ENCODE measurements around the gene PAPOLG.

- TF ChIP-seq EZH2 (IDR thresholded peaks at IDR 0.05) (no peak), POLR2AphosphoS5 (IDR thresholded peaks at IDR 0.05; ENCODE audit: borderline replicate concordance, low read depth, low read length) (no peak), FOXP2 (optimal IDR thresholded peaks at IDR 0.05; ENCODE audit: control extremely low read depth, extremely low read length, insufficient read depth) (no peak)
Measured at GRCh38 chr2:60708630-60709320, 47.3 kb upstream of the PAPOLG start.
